Measurements from ENCODE around the gene ETS1. TPM values are rescaled to one million over a fixed set of nuclear protein-coding genes. Genes with fewer than 3 reads are reported as not detected.

Gene ETS1
- total RNA-seq, 1 donor from 2014 or later: 3.0 TPM

DNA sequence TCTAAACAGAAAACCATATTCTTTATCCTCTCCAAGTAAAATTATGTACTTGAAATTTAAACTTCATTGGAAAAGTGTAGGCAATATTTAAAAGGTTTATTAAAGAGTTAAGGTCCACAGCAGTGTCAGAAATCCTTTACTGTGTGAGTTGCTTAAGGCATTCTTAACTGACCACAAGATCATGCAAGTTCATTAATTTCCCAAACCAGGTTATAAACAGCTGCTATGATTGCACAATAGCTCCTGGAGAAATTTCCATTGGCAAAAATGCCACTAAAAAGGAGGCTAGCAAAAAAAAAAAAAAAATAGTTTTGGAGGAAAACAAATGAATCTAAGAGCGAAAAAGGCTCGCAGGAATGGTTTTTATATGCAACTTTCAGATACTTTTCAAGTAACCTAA lies 106.2 kb downstream of the ETS1 start:
- Mint-ChIP-seq H3K9me3 (ENCODE audit: low read depth) (no peaks in the 10 kb centered on the region), H3K4me1 (ENCODE audit: low read depth) (peaks cover 14% of the 10 kb centered on the region), H3K27ac (no peak overlapping the region), H3K4me3 (ENCODE audit: low read depth) (no peak overlapping the region), H3K27me3 (peaks cover 52% of the 10 kb centered on the region), H3K36me3 (ENCODE audit: insufficient read depth) (no peaks in the 10 kb centered on the region)
- DNase-seq (ENCODE audit: low spot score, unreplicated experiment): no peak
- TF ChIP-seq, protein P1, sequence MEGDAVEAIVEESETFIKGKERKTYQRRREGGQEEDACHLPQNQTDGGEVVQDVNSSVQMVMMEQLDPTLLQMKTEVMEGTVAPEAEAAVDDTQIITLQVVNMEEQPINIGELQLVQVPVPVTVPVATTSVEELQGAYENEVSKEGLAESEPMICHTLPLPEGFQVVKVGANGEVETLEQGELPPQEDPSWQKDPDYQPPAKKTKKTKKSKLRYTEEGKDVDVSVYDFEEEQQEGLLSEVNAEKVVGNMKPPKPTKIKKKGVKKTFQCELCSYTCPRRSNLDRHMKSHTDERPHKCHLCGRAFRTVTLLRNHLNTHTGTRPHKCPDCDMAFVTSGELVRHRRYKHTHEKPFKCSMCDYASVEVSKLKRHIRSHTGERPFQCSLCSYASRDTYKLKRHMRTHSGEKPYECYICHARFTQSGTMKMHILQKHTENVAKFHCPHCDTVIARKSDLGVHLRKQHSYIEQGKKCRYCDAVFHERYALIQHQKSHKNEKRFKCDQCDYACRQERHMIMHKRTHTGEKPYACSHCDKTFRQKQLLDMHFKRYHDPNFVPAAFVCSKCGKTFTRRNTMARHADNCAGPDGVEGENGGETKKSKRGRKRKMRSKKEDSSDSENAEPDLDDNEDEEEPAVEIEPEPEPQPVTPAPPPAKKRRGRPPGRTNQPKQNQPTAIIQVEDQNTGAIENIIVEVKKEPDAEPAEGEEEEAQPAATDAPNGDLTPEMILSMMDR (IDR thresholded peaks at IDR 0.05; ENCODE audit: unreplicated experiment): no peak

DNA sequence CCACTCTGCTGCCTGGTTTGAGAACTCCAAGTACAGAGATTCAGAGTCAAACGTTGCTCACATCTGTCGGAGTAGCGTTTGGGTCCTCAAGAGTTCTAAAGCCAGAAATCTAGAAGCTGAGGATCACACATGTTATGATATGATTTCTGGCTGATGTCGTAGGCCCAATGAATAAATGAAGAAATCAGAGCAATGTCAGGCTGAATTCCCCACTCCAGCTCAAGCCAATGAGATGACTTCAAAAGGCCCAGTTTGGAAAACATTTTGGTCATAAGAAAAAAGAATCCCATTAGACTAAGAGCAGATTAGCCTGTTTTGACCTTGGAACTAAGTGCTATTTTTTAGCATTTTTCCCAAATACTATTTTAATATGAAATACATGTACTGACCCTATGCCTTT lies 106.7 kb downstream of the ETS1 start:
- Mint-ChIP-seq H3K9me3 (ENCODE audit: low read depth) (no peaks in the 10 kb centered on the region), H3K36me3 (ENCODE audit: insufficient read depth) (no peaks in the 10 kb centered on the region), H3K27ac (no peak overlapping the region), H3K4me1 (ENCODE audit: low read depth) (peaks cover 19% of the 10 kb centered on the region), H3K27me3 (peaks cover 52% of the 10 kb centered on the region), H3K4me3 (ENCODE audit: low read depth) (no peak overlapping the region)
- TF ChIP-seq, protein P1 (IDR thresholded peaks at IDR 0.05; ENCODE audit: unreplicated experiment): no peak
- DNase-seq (ENCODE audit: low spot score, unreplicated experiment): no peak

DNA sequence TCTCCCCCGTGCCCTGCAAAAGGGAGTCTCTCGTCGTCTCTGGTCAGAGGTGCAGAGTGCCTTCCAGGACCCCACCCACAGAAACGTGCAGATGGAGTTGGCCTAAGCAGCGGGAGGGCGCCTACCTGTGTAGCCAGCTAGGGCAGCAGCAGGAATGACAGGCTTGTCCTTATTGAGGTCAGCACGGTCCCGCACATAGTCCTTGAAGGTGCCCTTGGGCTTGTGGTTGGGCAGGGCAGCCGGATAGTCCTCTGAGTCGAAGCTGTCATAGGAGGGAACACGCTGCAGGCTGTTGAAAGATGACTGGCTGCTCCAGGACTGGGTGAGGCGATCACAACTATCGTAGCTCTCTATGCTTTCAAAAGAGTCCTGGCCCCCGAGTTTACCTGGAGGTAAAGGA lies 107.3 kb downstream of the ETS1 start:
- H3K4me1 Mint-ChIP-seq (ENCODE audit: low read depth): peaks cover 22% of the 10 kb centered on the region

DNA sequence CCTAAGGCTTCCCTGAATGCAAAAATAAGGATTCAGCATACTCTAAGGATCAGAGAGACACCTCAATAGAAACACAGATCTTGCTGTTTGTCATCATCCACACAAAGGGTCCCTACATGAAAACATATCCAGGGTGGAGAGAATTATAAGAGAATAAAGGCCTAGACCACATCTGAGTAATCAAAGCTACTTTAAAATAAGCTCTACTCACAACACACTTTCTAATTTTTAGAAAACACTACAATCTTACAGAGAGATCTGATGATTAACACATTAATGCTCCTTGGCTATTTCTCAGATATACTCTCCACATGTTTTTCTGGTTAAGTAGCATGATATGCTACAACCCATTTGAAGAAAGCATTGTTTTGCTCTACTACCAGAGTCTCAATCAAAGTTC lies 108.2 kb downstream of the ETS1 start:
- Mint-ChIP-seq H3K36me3 (ENCODE audit: insufficient read depth) (no peaks in the 10 kb centered on the region), H3K4me3 (ENCODE audit: low read depth) (no peak overlapping the region), H3K27me3 (peaks cover 58% of the 10 kb centered on the region), H3K27ac (no peak overlapping the region), H3K9me3 (ENCODE audit: low read depth) (no peaks in the 10 kb centered on the region), H3K4me1 (ENCODE audit: low read depth) (peaks cover 29% of the 10 kb centered on the region)
- no peak for DNase-seq (ENCODE audit: low spot score, unreplicated experiment)
- TF ChIP-seq, protein P1 (IDR thresholded peaks at IDR 0.05; ENCODE audit: unreplicated experiment): no peak

More for the DNA sequence above, 107.3 kb downstream of the ETS1 start:
- TF ChIP-seq, protein P1 (IDR thresholded peaks at IDR 0.05; ENCODE audit: unreplicated experiment): no peak
- Mint-ChIP-seq H3K27ac (no peak overlapping the region), H3K27me3 (peaks cover 53% of the 10 kb centered on the region), H3K9me3 (ENCODE audit: low read depth) (no peaks in the 10 kb centered on the region), H3K36me3 (ENCODE audit: insufficient read depth) (no peaks in the 10 kb centered on the region), H3K4me3 (ENCODE audit: low read depth) (no peak overlapping the region)
- DNase-seq (ENCODE audit: low spot score, unreplicated experiment): no peak

DNA sequence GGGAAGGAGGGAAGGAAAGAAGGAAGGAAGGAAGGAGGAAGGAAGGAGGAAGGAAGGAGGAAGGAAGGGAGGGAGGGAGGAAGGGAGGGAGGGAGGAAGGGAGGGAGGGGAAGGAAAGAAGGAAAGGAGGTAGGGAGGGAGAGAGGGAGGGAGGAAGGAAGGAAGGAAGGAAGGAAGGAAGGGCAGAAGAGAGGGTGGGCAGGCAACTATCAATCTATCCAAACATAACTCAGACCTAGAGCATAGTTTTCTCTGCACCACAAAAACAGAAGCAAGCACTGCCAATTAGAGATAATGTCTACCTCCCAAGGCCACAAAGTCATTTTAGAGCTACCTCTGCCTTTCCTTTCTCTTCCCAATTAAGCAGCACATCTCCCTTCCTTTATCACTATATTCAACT lies 109.1 kb downstream of the ETS1 start:
- H3K4me3 Mint-ChIP-seq (ENCODE audit: low read depth): no peak overlapping the region
- peaks cover 61% of the 10 kb centered on the region for H3K27me3 Mint-ChIP-seq
- DNase-seq (ENCODE audit: low spot score, unreplicated experiment): no peak
- TF ChIP-seq, protein P1 (IDR thresholded peaks at IDR 0.05; ENCODE audit: unreplicated experiment): no peak
- no peak overlapping the region for H3K27ac Mint-ChIP-seq
- peaks cover 29% of the 10 kb centered on the region for H3K4me1 Mint-ChIP-seq (ENCODE audit: low read depth)
- H3K36me3 Mint-ChIP-seq (ENCODE audit: insufficient read depth): no peaks in the 10 kb centered on the region
- H3K9me3 Mint-ChIP-seq (ENCODE audit: low read depth): no peaks in the 10 kb centered on the region
